ENCODE data around the gene ST6GAL2.

Gene ST6GAL2

GRCh38 chr2:106771811-106772210 lies 114.2 kb downstream of the ST6GAL2 start:
- H3K4me3 ChIP-seq (ENCODE audit: low read depth, low read length): no peak overlapping the region
- TF ChIP-seq CTCF (IDR thresholded peaks at IDR 0.05; ENCODE audit: low read depth, low read length): no peak

GRCh38 chr2:106770986-106771385 lies 115.0 kb downstream of the ST6GAL2 start:
- no peak for TF ChIP-seq CTCF (IDR thresholded peaks at IDR 0.05; ENCODE audit: low read depth, low read length)

GRCh38 chr2:106764614-106765013 lies 121.4 kb downstream of the ST6GAL2 start:
- no peak for TF ChIP-seq CTCF (IDR thresholded peaks at IDR 0.05; ENCODE audit: low read depth, low read length)

More at GRCh38 chr2:106770986-106771385, 115.0 kb downstream of the ST6GAL2 start:
- no peak overlapping the region for H3K4me3 ChIP-seq (ENCODE audit: low read depth, low read length)

GRCh38 chr2:106759966-106760365 lies 126.0 kb downstream of the ST6GAL2 start:
- TF ChIP-seq CTCF (IDR thresholded peaks at IDR 0.05; ENCODE audit: low read depth, low read length): no peak

More at GRCh38 chr2:106764614-106765013, 121.4 kb downstream of the ST6GAL2 start:
- H3K4me3 ChIP-seq (ENCODE audit: low read depth, low read length): no peak overlapping the region

GRCh38 chr2:106758901-106759497 lies 127.0 kb downstream of the ST6GAL2 start:
- TF ChIP-seq CTCF (IDR thresholded peaks at IDR 0.05; ENCODE audit: low read depth, low read length): no peak

More at GRCh38 chr2:106759966-106760365, 126.0 kb downstream of the ST6GAL2 start:
- H3K4me3 ChIP-seq (ENCODE audit: low read depth, low read length): no peak overlapping the region

More at GRCh38 chr2:106758901-106759497, 127.0 kb downstream of the ST6GAL2 start:
- no peak overlapping the region for H3K4me3 ChIP-seq (ENCODE audit: low read depth, low read length)

Measured in WI38 (cell line).